Uterus (tissue), 2 donors: Measurements from ENCODE around the gene TP53I13.

Experiments
- CTCF ChIP-seq, 4 experiments: fragments of 200-600 bp in 2 of 4; fragments of 450-650 bp in 2 of 4; sonication (generic) in 2 of 4; IDR thresholded peaks; one replicate each; pipeline ENCODE4 v1.5.1; 2016 to 2019; ENCODE audit warnings: antibody characterized with exemption in 4 of 4, mild to moderate bottlenecking in 2 of 4, moderate library complexity in 1 of 4
- POLR2A ChIP-seq, 2 donors: fragments of 450-650 bp; IDR thresholded peaks; one replicate each; pipeline ENCODE4 v1.6.1; 2016; ENCODE audit warnings: antibody characterized with exemption in 2 of 2, mild to moderate bottlenecking in 1 of 2, moderate library complexity in 1 of 2

GRCh38 chr17:29524692-29525091 lies 43.8 kb upstream of the TP53I13 start:
- TF ChIP-seq CTCF (IDR thresholded peaks at IDR 0.05) (no peak), POLR2A (IDR thresholded peaks at IDR 0.05) (no peak)
